ENCODE results near the gene EGFL7.

The EGFL7 gene

GRCh38 chr9:136640171-136641111 is 22.3 kb upstream of the EGFL7 start:
- no peak for TF ChIP-seq CTCF (IDR thresholded peaks at IDR 0.05; ENCODE audit: control insufficient read depth, insufficient read depth, low read depth, low read length, missing control alignments)
- H3K4me3 ChIP-seq (ENCODE audit: control insufficient read depth, low read depth, low read length) = no peak overlapping the region
- no peak for DNase-seq (ENCODE audit: low read depth)

GRCh38 chr9:136642439-136642921 is 20.2 kb upstream of the EGFL7 start:
- TF ChIP-seq CTCF (IDR thresholded peaks at IDR 0.05; ENCODE audit: control insufficient read depth, insufficient read depth, low read depth, low read length, missing control alignments) = no peak
- H3K4me3 ChIP-seq (ENCODE audit: control insufficient read depth, low read depth, low read length) = no peak overlapping the region
- DNase-seq (ENCODE audit: low read depth) = no peak

- no peak for DNase-seq (ENCODE audit: low read depth)
- no peak for TF ChIP-seq CTCF (IDR thresholded peaks at IDR 0.05; ENCODE audit: control insufficient read depth, insufficient read depth, low read depth, low read length, missing control alignments)
- H3K4me3 ChIP-seq (ENCODE audit: control insufficient read depth, low read depth, low read length) = no peak overlapping the region
Measured at GRCh38 chr9:136643596-136644342, 18.9 kb upstream of the EGFL7 start.

- TF ChIP-seq CTCF (IDR thresholded peaks at IDR 0.05; ENCODE audit: control insufficient read depth, insufficient read depth, low read depth, low read length, missing control alignments) = no peak
- H3K4me3 ChIP-seq (ENCODE audit: control insufficient read depth, low read depth, low read length) = no peak overlapping the region
- no peak for DNase-seq (ENCODE audit: low read depth)
Measured at GRCh38 chr9:136644343-136644592, 18.4 kb upstream of the EGFL7 start.

- H3K4me3 ChIP-seq (ENCODE audit: control insufficient read depth, low read depth, low read length) = no peak overlapping the region
- TF ChIP-seq CTCF (IDR thresholded peaks at IDR 0.05; ENCODE audit: control insufficient read depth, insufficient read depth, low read depth, low read length, missing control alignments) = peak; percentile 83
- no peak for DNase-seq (ENCODE audit: low read depth)
Measured at GRCh38 chr9:136644593-136645351, 17.9 kb upstream of the EGFL7 start.

GRCh38 chr9:136645352-136645902 is 17.3 kb upstream of the EGFL7 start:
- no peak overlapping the region for H3K4me3 ChIP-seq (ENCODE audit: control insufficient read depth, low read depth, low read length)
- TF ChIP-seq CTCF (IDR thresholded peaks at IDR 0.05; ENCODE audit: control insufficient read depth, insufficient read depth, low read depth, low read length, missing control alignments) = no peak
- no peak for DNase-seq (ENCODE audit: low read depth)

Measured in AG09309 (cell line).